ENCODE results near the gene TRRAP.

The TRRAP gene

GRCh38 chr7:98892609-98893008, 14.3 kb downstream of the TRRAP start:
- TF ChIP-seq CTCF (conservative IDR thresholded peaks at IDR 0.05; ENCODE audit: control insufficient read depth, insufficient read depth, low read depth, low read length) = no peak
- no peak overlapping the region for H3K4me3 ChIP-seq (ENCODE audit: control insufficient read depth, low read depth, low read length)
- DNase-seq (ENCODE audit: low read depth) = no peak

GRCh38 chr7:98899816-98900215, 21.5 kb downstream of the TRRAP start:
- DNase-seq (ENCODE audit: low read depth) = no peak
- H3K4me3 ChIP-seq (ENCODE audit: control insufficient read depth, low read depth, low read length) = no peak overlapping the region
- no peak for TF ChIP-seq CTCF (conservative IDR thresholded peaks at IDR 0.05; ENCODE audit: control insufficient read depth, insufficient read depth, low read depth, low read length)

- no peak overlapping the region for H3K4me3 ChIP-seq (ENCODE audit: control insufficient read depth, low read depth, low read length)
- DNase-seq (ENCODE audit: low read depth) = no peak
- no peak for TF ChIP-seq CTCF (conservative IDR thresholded peaks at IDR 0.05; ENCODE audit: control insufficient read depth, insufficient read depth, low read depth, low read length)
Measured at GRCh38 chr7:98900815-98901214, 22.5 kb downstream of the TRRAP start.

- TF ChIP-seq CTCF (conservative IDR thresholded peaks at IDR 0.05; ENCODE audit: control insufficient read depth, insufficient read depth, low read depth, low read length) = no peak
- DNase-seq (ENCODE audit: low read depth) = peak; percentile 13
- no peak overlapping the region for H3K4me3 ChIP-seq (ENCODE audit: control insufficient read depth, low read depth, low read length)
Measured at GRCh38 chr7:98902523-98902922, 24.2 kb downstream of the TRRAP start.

- no peak for DNase-seq (ENCODE audit: low read depth)
- TF ChIP-seq CTCF (conservative IDR thresholded peaks at IDR 0.05; ENCODE audit: control insufficient read depth, insufficient read depth, low read depth, low read length) = no peak
- no peak overlapping the region for H3K4me3 ChIP-seq (ENCODE audit: control insufficient read depth, low read depth, low read length)
Measured at GRCh38 chr7:98903246-98903645, 24.9 kb downstream of the TRRAP start.

GRCh38 chr7:98907570-98907969, 29.2 kb downstream of the TRRAP start:
- no peak for TF ChIP-seq CTCF (conservative IDR thresholded peaks at IDR 0.05; ENCODE audit: control insufficient read depth, insufficient read depth, low read depth, low read length)
- H3K4me3 ChIP-seq (ENCODE audit: control insufficient read depth, low read depth, low read length) = no peak overlapping the region
- DNase-seq (ENCODE audit: low read depth) = no peak

- no peak for DNase-seq (ENCODE audit: low read depth)
- no peak overlapping the region for H3K4me3 ChIP-seq (ENCODE audit: control insufficient read depth, low read depth, low read length)
- TF ChIP-seq CTCF (conservative IDR thresholded peaks at IDR 0.05; ENCODE audit: control insufficient read depth, insufficient read depth, low read depth, low read length) = no peak
Measured at GRCh38 chr7:98908585-98908984, 30.3 kb downstream of the TRRAP start.

All from fibroblast of mammary gland (primary cell).